ENCODE measurements around the gene NOG.

The NOG gene

GRCh38 chr17:56597495-56597990, 4.0 kb downstream of the NOG start:
- no peak for DNase-seq (ENCODE audit: low read depth)

- DNase-seq (ENCODE audit: low read depth): no peak
Observed at GRCh38 chr17:56598466-56598865, 5.0 kb downstream of the NOG start.

- no peak for DNase-seq (ENCODE audit: low read depth)
Observed at GRCh38 chr17:56599088-56599487, 5.6 kb downstream of the NOG start.

- DNase-seq (ENCODE audit: low read depth): no peak
Observed at GRCh38 chr17:56599566-56599965, 6.1 kb downstream of the NOG start.

GRCh38 chr17:56600256-56600655, 6.8 kb downstream of the NOG start:
- no peak for DNase-seq (ENCODE audit: low read depth)

- DNase-seq (ENCODE audit: low read depth): no peak
Observed at GRCh38 chr17:56601591-56601990, 8.1 kb downstream of the NOG start.

GRCh38 chr17:56602292-56603130, 9.0 kb downstream of the NOG start:
- no peak for DNase-seq (ENCODE audit: low read depth)

- DNase-seq (ENCODE audit: low read depth): no peak
Observed at GRCh38 chr17:56603486-56604238, 10.2 kb downstream of the NOG start.

- DNase-seq (ENCODE audit: low read depth): no peak
Observed at GRCh38 chr17:56604691-56605290, 11.3 kb downstream of the NOG start.

GRCh38 chr17:56608944-56609343, 15.4 kb downstream of the NOG start:
- no peak for DNase-seq (ENCODE audit: low read depth)

GRCh38 chr17:56610321-56610720, 16.8 kb downstream of the NOG start:
- no peak for DNase-seq (ENCODE audit: low read depth)

- no peak for DNase-seq (ENCODE audit: low read depth)
Observed at GRCh38 chr17:56613131-56613530, 19.6 kb downstream of the NOG start.

- no peak for DNase-seq (ENCODE audit: low read depth)
Observed at GRCh38 chr17:56614522-56614921, 21.0 kb downstream of the NOG start.

- no peak for DNase-seq (ENCODE audit: low read depth)
Observed at GRCh38 chr17:56616239-56616638, 22.7 kb downstream of the NOG start.

- no peak for DNase-seq (ENCODE audit: low read depth)
Observed at GRCh38 chr17:56623383-56623782, 29.9 kb downstream of the NOG start.

GRCh38 chr17:56624309-56624708, 30.8 kb downstream of the NOG start:
- no peak for DNase-seq (ENCODE audit: low read depth)

- DNase-seq (ENCODE audit: low read depth): no peak
Observed at GRCh38 chr17:56624912-56625311, 31.4 kb downstream of the NOG start.

- no peak for DNase-seq (ENCODE audit: low read depth)
Observed at GRCh38 chr17:56629531-56630075, 36.1 kb downstream of the NOG start.

- no peak for DNase-seq (ENCODE audit: low read depth)
Observed at GRCh38 chr17:56630202-56630601, 36.7 kb downstream of the NOG start.

GRCh38 chr17:56633681-56634080, 40.2 kb downstream of the NOG start:
- DNase-seq (ENCODE audit: low read depth): no peak

GRCh38 chr17:56635641-56636040, 42.1 kb downstream of the NOG start:
- DNase-seq (ENCODE audit: low read depth): no peak

GRCh38 chr17:56636265-56636664, 42.8 kb downstream of the NOG start:
- no peak for DNase-seq (ENCODE audit: low read depth)

- no peak for DNase-seq (ENCODE audit: low read depth)
Observed at GRCh38 chr17:56637254-56637653, 43.8 kb downstream of the NOG start.
